Panc1 (cell line): Measurements from ENCODE around the gene ASCC1. TPM values are rescaled to one million over a fixed set of nuclear protein-coding genes. Genes with fewer than 3 reads are reported as not detected.

Experiments
- ATAC-seq: fragments of 200-7000 bp; cut with Tn5 transposase; 2 replicates; pipeline ENCODE4 v1.9.1; 2020; ENCODE audit warnings: mild to moderate bottlenecking, moderate library complexity
- BruUV-seq: library from RNA; stranded (reverse); fragments of 400-500 nt; replicated peaks from 2 replicates; lab custom pipeline; 2021; lab: Mats Ljungman, UMichigan
- CTCF ChIA-PET: fragments of 300-600 bp; sonication (Branson Sonifier 250); formaldehyde crosslinking; loops from one replicate; lab custom pipeline; 2022; ENCODE audit warnings: antibody characterized with exemption; lab: Charles Lee
- POLR2A ChIA-PET: fragments of 300-600 bp; sonication (Branson Sonifier 250); formaldehyde crosslinking; loops from one replicate; lab custom pipeline; 2022; ENCODE audit warnings: antibody characterized with exemption; lab: Charles Lee
- DNase-seq: peaks from one replicate; pipeline ENCODE4 v3.0.0-alpha.2; 2010; ENCODE audit warnings: low read depth, low spot score
- H3K27ac ChIP-seq: 2 replicates; pipeline ENCODE4 v1.5.1; 2011; ENCODE audit warnings: mild to moderate bottlenecking, low read length, inconsistent platforms
- H3K27me3 ChIP-seq: fragments of 200-500 bp; sonication (Bioruptor generic); 2 replicates; pipeline ENCODE4 v1.6.0; 2014; ENCODE audit warnings: low read length, inconsistent platforms; ENCODE audit not compliant: control insufficient read depth, insufficient read depth
- H3K36me3 ChIP-seq: fragments of 200-500 bp; sonication (Bioruptor generic); 2 replicates; pipeline ENCODE4 v1.5.1; 2014; ENCODE audit warnings: inconsistent platforms, mild to moderate bottlenecking, low read length, moderate library complexity; ENCODE audit not compliant: control insufficient read depth, insufficient read depth
- H3K4me1 ChIP-seq: 2 replicates; pipeline ENCODE4 v1.5.1; 2011; ENCODE audit warnings: inconsistent platforms, mild to moderate bottlenecking, low read length, moderate library complexity; ENCODE audit not compliant: control insufficient read depth, insufficient read depth
- H3K4me3 ChIP-seq, 2 experiments: 2 replicates each; pipeline ENCODE4 v1.5.1; 2011 to 2012; ENCODE audit warnings: low read depth in 2 of 2, low read length in 2 of 2, mild to moderate bottlenecking in 2 of 2, inconsistent platforms in 1 of 2, moderate library complexity in 1 of 2
- H3K9me3 ChIP-seq: fragments of 200-500 bp; sonication (Bioruptor generic); 2 replicates; pipeline ENCODE4 v1.5.1; 2014; ENCODE audit warnings: low read depth, mild to moderate bottlenecking, inconsistent platforms, low read length, moderate library complexity; ENCODE audit not compliant: control insufficient read depth, insufficient read depth
- CTCF ChIP-seq: fragments of 450-650 bp; IDR thresholded peaks from 2 replicates; pipeline ENCODE4 v1.5.1; 2017; ENCODE audit warnings: mild to moderate bottlenecking
- POLR2AphosphoS5 ChIP-seq: IDR thresholded peaks from 2 replicates; pipeline ENCODE4 v1.6.1; 2012; ENCODE audit warnings: mild to moderate bottlenecking, low read depth, low read length, moderate library complexity
- REST ChIP-seq, 2 experiments: IDR thresholded peaks; 2 replicates each; pipeline ENCODE4 v1.6.1; 2011 to 2012; ENCODE audit warnings: low read depth in 2 of 2, control low read depth in 1 of 2, low read length in 1 of 2, mild to moderate bottlenecking in 1 of 2, moderate library complexity in 1 of 2; ENCODE audit not compliant: insufficient read depth in 1 of 2
- SIN3A ChIP-seq: IDR thresholded peaks from 2 replicates; pipeline ENCODE4 v1.6.1; 2012; ENCODE audit warnings: low read depth, mild to moderate bottlenecking, low read length, moderate library complexity, borderline replicate concordance; ENCODE audit not compliant: insufficient read depth
- TCF7L2 ChIP-seq: IDR thresholded peaks from 2 replicates; pipeline ENCODE4 v1.6.1; 2011; ENCODE audit warnings: mild to moderate bottlenecking, low read depth, low read length, inconsistent platforms
- in situ Hi-C: cut with HindIII; loops from 2 replicates; pipeline ENCODE4 v1.10.0; 2016; ENCODE audit warnings: low sequenced_read_pairs, low pct_unique_long_range_greater_than_20kb
- intact Hi-C: fragments of 100-400 bp; cut with micrococcal nuclease; formaldehyde crosslinking; loops from one replicate; pipeline ENCODE4 v1.10.0; 2022; ENCODE audit not compliant: unreplicated experiment
- total RNA-seq: library from RNA; stranded (reverse); gene quantifications from one replicate; pipeline ENCODE4 v1.2.1, GENCODE V29; 2021; ENCODE audit not compliant: unreplicated experiment

The ASCC1 gene
- total RNA-seq, 1 experiment from 2014 or later, result 114 TPM

- H3K36me3 ChIP-seq, result peaks cover 4% of the 10 kb centered on the region; the same call in 1 of the 2 replicates
- DNase-seq (no peak), ATAC-seq (no peak)
- ChIA-PET CTCF (no interaction called here), POLR2A (interaction anchor here (0.5 kb wide), 1 partner anchor 124 kb away, joined by 5 read pairs; no protein-coding TSS in a partner anchor)
- no peaks in the 10 kb centered on the region for H3K9me3 ChIP-seq
- H3K27ac ChIP-seq, result peak overlapping the region; percentile 79
- H3K4me3 ChIP-seq, result no peak overlapping the region
- no peaks in the 10 kb centered on the region for H3K27me3 ChIP-seq
- intact Hi-C loops (no loop called here), in situ Hi-C loops (no loop called here)
- no peak for TF ChIP-seq CTCF
- TF ChIP-seq POLR2AphosphoS5, result no peak
- no peak for TF ChIP-seq TCF7L2
- no peak for TF ChIP-seq REST (IDR thresholded peaks at IDR 0.05; ENCODE audit: insufficient read depth in 1 of 2, low read depth in 2 of 2, low read length in 1 of 2)
- no peak for TF ChIP-seq SIN3A
- H3K4me1 ChIP-seq, result peaks cover 40% of the 10 kb centered on the region
- no TSS peak for BruUV-seq
Observed at GRCh38 chr10:72099600-72099921, 116.5 kb downstream of the ASCC1 start.

GRCh38 chr10:72098836-72099599 is 117.1 kb downstream of the ASCC1 start:
- intact Hi-C loops, result no loop called here
- H3K4me1 ChIP-seq, result peaks cover 40% of the 10 kb centered on the region
- ATAC-seq (no peak), DNase-seq (no peak)
- no peak overlapping the region for H3K4me3 ChIP-seq
- H3K27ac ChIP-seq, result peak overlapping the region; percentile 79
- no peaks in the 10 kb centered on the region for H3K27me3 ChIP-seq
- in situ Hi-C loops, result no loop called here
- POLR2A ChIA-PET, result interaction anchor here (0.5 kb wide), 2 partner anchors 43 to 124 kb away, joined by 3 to 5 read pairs; no protein-coding TSS in a partner anchor
- no peak for TF ChIP-seq TCF7L2
- no peak for TF ChIP-seq POLR2AphosphoS5
- TF ChIP-seq CTCF, result no peak
- TF ChIP-seq REST (IDR thresholded peaks at IDR 0.05; ENCODE audit: insufficient read depth in 1 of 2, low read depth in 2 of 2, low read length in 1 of 2), result no peak
- TF ChIP-seq SIN3A, result no peak
- H3K36me3 ChIP-seq, result peaks cover 4% of the 10 kb centered on the region; the same call in 1 of the 2 replicates
- no peaks in the 10 kb centered on the region for H3K9me3 ChIP-seq
- CTCF ChIA-PET, result no interaction called here
- no TSS peak for BruUV-seq
